IMR-90 (cell line): Measurements from ENCODE around the gene IBA57. TPM values are rescaled to one million over a fixed set of nuclear protein-coding genes. Genes with fewer than 3 reads are reported as not detected.

Experiments used
- ATAC-seq: fragments of 200-7000 bp; cut with Tn5 transposase; 2 replicates; pipeline ENCODE4 v1.9.1; 2020; ENCODE audit warnings: low read depth, mild to moderate bottlenecking, moderate library complexity
- BruUV-seq: library from RNA; stranded (reverse); fragments of 400-500 nt; replicated peaks from 2 replicates; lab custom pipeline; 2021; lab: Mats Ljungman, UMichigan
- CTCF ChIA-PET: fragments of 300-600 bp; formaldehyde crosslinking; extraction: SDS; loops from one replicate; lab custom pipeline; 2021; ENCODE audit warnings: antibody characterized with exemption; lab: Yijun Ruan, JAX
- POLR2A ChIA-PET: fragments of 300-600 bp; sonication (Branson Sonifier 250); formaldehyde crosslinking; loops from one replicate; lab custom pipeline; 2022; ENCODE audit warnings: antibody characterized with exemption; ENCODE audit not compliant: unreplicated experiment; lab: Charles Lee
- DNase-seq: peaks from one replicate; pipeline ENCODE4 v3.0.0; 2013
- H2AFZ ChIP-seq: replicated peaks from 2 replicates; pipeline ENCODE3; 2013; ENCODE audit warnings: low read length, mild to moderate bottlenecking; ENCODE audit not compliant: poor library complexity
- H2AK5ac ChIP-seq: 2 replicates; pipeline ENCODE4 v1.6.1; 2013; ENCODE audit warnings: low read depth, low read length, inconsistent platforms
- H2AK9ac ChIP-seq: replicated peaks from 2 replicates; pipeline ENCODE3; 2013; ENCODE audit warnings: mild to moderate bottlenecking, low read depth, low read length, moderate library complexity; ENCODE audit not compliant: poor library complexity
- H2BK120ac ChIP-seq: 2 replicates; pipeline ENCODE4 v1.6.1; 2013; ENCODE audit warnings: low read depth, low read length, inconsistent platforms
- H2BK15ac ChIP-seq: 3 replicates; pipeline ENCODE4 v1.6.1; 2013; ENCODE audit warnings: low read depth, low read length, inconsistent platforms
- H2BK20ac ChIP-seq: 2 replicates; pipeline ENCODE4 v1.6.1; 2013; ENCODE audit warnings: low read depth, mild to moderate bottlenecking, inconsistent platforms, low read length, moderate library complexity
- H2BK5ac ChIP-seq: 2 replicates; pipeline ENCODE4 v1.6.1; 2013; ENCODE audit warnings: mild to moderate bottlenecking, low read depth, low read length, inconsistent platforms; ENCODE audit not compliant: poor library complexity, severe bottlenecking
- H3K14ac ChIP-seq: replicated peaks from 2 replicates; pipeline ENCODE4 v1.6.1; 2013; ENCODE audit warnings: low read depth, low read length, inconsistent platforms
- H3K18ac ChIP-seq: 2 replicates; pipeline ENCODE4 v1.6.1; 2013; ENCODE audit warnings: low read depth, low read length, control low read depth
- H3K23ac ChIP-seq: 2 replicates; pipeline ENCODE4 v1.6.1; 2013; ENCODE audit warnings: low read depth, low read length, inconsistent platforms
- H3K27ac ChIP-seq: 2 replicates; pipeline ENCODE4 v1.5.1; 2013; ENCODE audit warnings: mild to moderate bottlenecking, control low read depth, low read length; ENCODE audit not compliant: insufficient read depth
- H3K27me3 ChIP-seq: 2 replicates; pipeline ENCODE4 v1.6.1; 2013; ENCODE audit warnings: low read length; ENCODE audit not compliant: control insufficient read depth, insufficient read depth
- H3K36me3 ChIP-seq: 2 replicates; pipeline ENCODE4 v1.6.1; 2013; ENCODE audit warnings: low read length, mixed read lengths; ENCODE audit not compliant: control insufficient read depth, insufficient read depth
- H3K4ac ChIP-seq: 2 replicates; pipeline ENCODE4 v1.6.1; 2013; ENCODE audit warnings: low read depth, low read length, inconsistent platforms
- H3K4me1 ChIP-seq: 2 replicates; pipeline ENCODE4 v1.6.1; 2013; ENCODE audit warnings: low read length, mixed read lengths; ENCODE audit not compliant: control insufficient read depth, insufficient read depth
- H3K4me2 ChIP-seq: 2 replicates; pipeline ENCODE4 v1.6.1; 2013; ENCODE audit warnings: low read depth, mild to moderate bottlenecking, control low read depth, low read length, moderate library complexity
- H3K4me3 ChIP-seq: 2 replicates; pipeline ENCODE4 v1.5.1; 2013; ENCODE audit warnings: low read depth, mild to moderate bottlenecking, control low read depth, low read length, moderate library complexity; ENCODE audit not compliant: insufficient read depth
- H3K56ac ChIP-seq: 2 replicates; pipeline ENCODE4 v1.6.1; 2013; ENCODE audit warnings: low read length, inconsistent platforms; ENCODE audit not compliant: insufficient read depth; ENCODE audit errors: extremely low read depth
- H3K79me1 ChIP-seq, 2 experiments: 2 replicates each; pipeline ENCODE4 v1.6.1; 2013; ENCODE audit warnings: low read length in 2 of 2, inconsistent platforms in 1 of 2, low read depth in 1 of 2
- H3K9ac ChIP-seq: 2 replicates; pipeline ENCODE4 v1.6.1; 2013; ENCODE audit warnings: low read depth, low read length, control low read depth
- H3K9me1 ChIP-seq: 2 replicates; pipeline ENCODE4 v1.6.1; 2013; ENCODE audit warnings: low read length, inconsistent platforms; ENCODE audit not compliant: insufficient read depth
- H3K9me3 ChIP-seq: 2 replicates; pipeline ENCODE4 v1.6.1; 2013; ENCODE audit warnings: low read length; ENCODE audit not compliant: control insufficient read depth, insufficient read depth
- H4K20me1 ChIP-seq: 2 replicates; pipeline ENCODE4 v1.6.1; 2013; ENCODE audit warnings: low read length, inconsistent platforms; ENCODE audit not compliant: insufficient read depth
- H4K5ac ChIP-seq: 2 replicates; pipeline ENCODE4 v1.6.1; 2013; ENCODE audit warnings: mild to moderate bottlenecking, low read depth, low read length, control low read depth
- H4K8ac ChIP-seq, 2 experiments: 2 replicates each; pipeline ENCODE4 v1.6.1; 2013; ENCODE audit warnings: low read depth in 2 of 2, low read length in 2 of 2, control low read depth in 1 of 2, inconsistent platforms in 1 of 2
- H4K91ac ChIP-seq: 2 replicates; pipeline ENCODE4 v1.6.1; 2013; ENCODE audit warnings: low read depth, low read length, inconsistent platforms; ENCODE audit not compliant: insufficient read depth
- CEBPB ChIP-seq: IDR thresholded peaks from 2 replicates; pipeline ENCODE4 v1.6.1; 2012; ENCODE audit warnings: low read depth, low read length, improper control_type of control experiment
- FOS ChIP-seq: fragments of 150-350 bp; IDR thresholded peaks from 2 replicates; pipeline ENCODE4 v1.6.1; 2016; ENCODE audit warnings: low read depth, low read length
- MAFK ChIP-seq: IDR thresholded peaks from 2 replicates; pipeline ENCODE4 v1.6.1; 2012; ENCODE audit warnings: low read depth, low read length, improper control_type of control experiment
- MAZ ChIP-seq: IDR thresholded peaks from 2 replicates; pipeline ENCODE4 v1.6.1; 2012; ENCODE audit warnings: low read depth, mild to moderate bottlenecking, low read length, improper control_type of control experiment, moderate library complexity, borderline replicate concordance
- NFE2L2 ChIP-seq: fragments of 150-350 bp; IDR thresholded peaks from 2 replicates; pipeline ENCODE4 v1.6.1; 2016; ENCODE audit warnings: low read depth, mild to moderate bottlenecking, low read length
- POLR2A ChIP-seq: IDR thresholded peaks from 2 replicates; pipeline ENCODE4 v1.6.1; 2012; ENCODE audit warnings: mild to moderate bottlenecking, low read depth, low read length
- RAD21 ChIP-seq: IDR thresholded peaks from 2 replicates; pipeline ENCODE4 v1.6.1; 2012; ENCODE audit warnings: low read length, improper control_type of control experiment
- RCOR1 ChIP-seq: IDR thresholded peaks from 2 replicates; pipeline ENCODE4 v1.6.1; 2012; ENCODE audit warnings: mild to moderate bottlenecking, low read length, improper control_type of control experiment; ENCODE audit not compliant: insufficient replicate concordance
- RFX5 ChIP-seq: IDR thresholded peaks from 2 replicates; pipeline ENCODE4 v1.8.0; 2012; ENCODE audit warnings: low read depth, mild to moderate bottlenecking, low read length, moderate library complexity
- SMC3 ChIP-seq: fragments of 150-350 bp; IDR thresholded peaks from 2 replicates; pipeline ENCODE4 v1.6.1; 2016; ENCODE audit warnings: low read depth, mild to moderate bottlenecking, antibody characterized with exemption, low read length, moderate library complexity
- WGBS, 2 experiments: methylation state at CpG; one replicate each; pipeline versions ENCODE4 v1.1.5 to v1.1.7; 2013; ENCODE audit warnings: missing lambda C conversion rate in 2 of 2; ENCODE audit not compliant: insufficient read length in 1 of 2; ENCODE audit errors: extremely low coverage in 2 of 2; 5-methylcytosine and 5-hydroxymethylcytosine counted together
- dilution Hi-C: fragments of 300-500 bp; cut with HindIII; formaldehyde crosslinking; loops from one replicate; pipeline ENCODE4 v1.14.3; 2018; ENCODE audit warnings: low sequenced_read_pairs; ENCODE audit not compliant: unreplicated experiment
- in situ Hi-C: fragments of 300-500 bp; cut with MboI; formaldehyde crosslinking; loops from 3 replicates; pipeline ENCODE4 v1.14.3; 2019; ENCODE audit warnings: low sequenced_read_pairs, inconsistent platforms, mixed read lengths
- intact Hi-C: fragments of 100-400 bp; cut with micrococcal nuclease; formaldehyde crosslinking; loops from 2 replicates; pipeline ENCODE4 v1.10.0; 2022
- polyA plus RNA-seq, 3 experiments: library from polyadenylated mRNA; depleted of rRNA; stranded (reverse); fragments of >200 nt; gene quantifications; 2 replicates each; pipeline ENCODE4 v1.2.3, GENCODE V29; 2012; ENCODE audit warnings: low replicate concordance in 1 of 3
- total RNA-seq: library from RNA; depleted of rRNA; stranded (reverse); fragments of >200 nt; gene quantifications from 2 replicates; pipeline ENCODE4 v1.2.3, GENCODE V29; 2012
- TF ChIP-seq, protein P1 (sequence below): conservative IDR thresholded peaks from 2 replicates; pipeline ENCODE4 v1.5.1; 2012; ENCODE audit warnings: mild to moderate bottlenecking, low read depth, low read length, improper control_type of control experiment
- TF ChIP-seq, protein P2 (sequence below): fragments of 150-350 bp; IDR thresholded peaks from 2 replicates; pipeline ENCODE4 v1.6.1; 2016; ENCODE audit warnings: low read depth, mild to moderate bottlenecking, low read length, moderate library complexity, borderline replicate concordance

Gene IBA57
- total and polyA plus RNA-seq, 2 of the 4 experiments (the other 2 are of a cell fraction), result 2.0 to 2.6 TPM

DNA sequence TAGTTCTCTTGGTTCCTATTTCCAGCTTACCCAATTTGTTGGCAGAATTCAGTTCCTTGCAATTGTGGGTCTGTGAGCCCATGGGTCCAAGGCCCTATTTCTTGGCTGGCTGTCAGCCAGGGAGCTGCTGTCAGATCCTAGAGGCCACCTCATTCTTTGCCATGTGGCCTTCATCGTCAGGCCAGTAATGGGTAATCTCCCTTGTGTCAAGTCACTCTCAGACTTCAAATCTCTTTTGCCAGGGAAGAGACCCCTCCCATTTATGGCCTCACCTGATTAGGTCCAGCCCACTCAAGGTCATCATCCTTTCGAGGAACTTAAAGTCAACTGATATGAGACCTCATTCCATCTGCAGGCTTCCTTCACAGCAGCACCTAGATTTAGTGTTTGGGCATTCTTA is 60.1 kb downstream of the IBA57 start:
- Histone ChIP-seq H3K4me2 (no peak overlapping the region), H4K91ac (no peak overlapping the region), H2BK120ac (no peak overlapping the region), H3K9me1 (peaks cover 12% of the 10 kb centered on the region; the same call in 1 of the 2 replicates), H3K23ac (no peak overlapping the region), H4K5ac (no peak overlapping the region), H4K20me1 (no peaks in the 10 kb centered on the region; the same call in none of the 2 replicates), H4K8ac (no peak overlapping the region), H2AK9ac (peak overlapping the region; percentile 51), H3K56ac (no peak overlapping the region), H2BK15ac (no peak overlapping the region), H3K79me1 (peaks cover 4 to 18% of the 10 kb centered on the region in 2 experiments; a peak in 3 of 4 replicates), H3K9me3 (peaks cover 9% of the 10 kb centered on the region), H3K14ac (no peak overlapping the region), H3K36me3 (peaks cover 25% of the 10 kb centered on the region), H2AFZ (no peak overlapping the region), H3K27ac (no peak overlapping the region), H2AK5ac (no peak overlapping the region), H2BK20ac (no peak overlapping the region; the same call in 1 of the 2 replicates), H3K4me1 (peaks cover 18% of the 10 kb centered on the region), H3K27me3 (no peaks in the 10 kb centered on the region), H3K4ac (no peak overlapping the region), H2BK5ac (no peak overlapping the region), H3K9ac (no peak overlapping the region), H3K4me3 (no peak overlapping the region), H3K18ac (no peak overlapping the region)
- CTCF ChIA-PET, result no interaction called here
- POLR2A ChIA-PET, result no interaction called here
- no peak for DNase-seq
- intact Hi-C loops (loop anchor here (5.0 kb wide), 3 partner anchors 152 to 232 kb away; a partner anchor contains a TSS), dilution Hi-C loops (no loop called here), in situ Hi-C loops (no loop called here)
- TF ChIP-seq RFX5, result no peak
- no peak for TF ChIP-seq RAD21
- no peak for TF ChIP-seq NFE2L2
- no peak for TF ChIP-seq CEBPB
- no peak for TF ChIP-seq POLR2A
- no peak for TF ChIP-seq MAFK
- TF ChIP-seq MAZ, result no peak
- TF ChIP-seq FOS, result no peak
- no peak for TF ChIP-seq RCOR1
- TF ChIP-seq, protein P1, sequence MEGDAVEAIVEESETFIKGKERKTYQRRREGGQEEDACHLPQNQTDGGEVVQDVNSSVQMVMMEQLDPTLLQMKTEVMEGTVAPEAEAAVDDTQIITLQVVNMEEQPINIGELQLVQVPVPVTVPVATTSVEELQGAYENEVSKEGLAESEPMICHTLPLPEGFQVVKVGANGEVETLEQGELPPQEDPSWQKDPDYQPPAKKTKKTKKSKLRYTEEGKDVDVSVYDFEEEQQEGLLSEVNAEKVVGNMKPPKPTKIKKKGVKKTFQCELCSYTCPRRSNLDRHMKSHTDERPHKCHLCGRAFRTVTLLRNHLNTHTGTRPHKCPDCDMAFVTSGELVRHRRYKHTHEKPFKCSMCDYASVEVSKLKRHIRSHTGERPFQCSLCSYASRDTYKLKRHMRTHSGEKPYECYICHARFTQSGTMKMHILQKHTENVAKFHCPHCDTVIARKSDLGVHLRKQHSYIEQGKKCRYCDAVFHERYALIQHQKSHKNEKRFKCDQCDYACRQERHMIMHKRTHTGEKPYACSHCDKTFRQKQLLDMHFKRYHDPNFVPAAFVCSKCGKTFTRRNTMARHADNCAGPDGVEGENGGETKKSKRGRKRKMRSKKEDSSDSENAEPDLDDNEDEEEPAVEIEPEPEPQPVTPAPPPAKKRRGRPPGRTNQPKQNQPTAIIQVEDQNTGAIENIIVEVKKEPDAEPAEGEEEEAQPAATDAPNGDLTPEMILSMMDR, result no peak
- TF ChIP-seq SMC3, result no peak
- TF ChIP-seq, protein P2, sequence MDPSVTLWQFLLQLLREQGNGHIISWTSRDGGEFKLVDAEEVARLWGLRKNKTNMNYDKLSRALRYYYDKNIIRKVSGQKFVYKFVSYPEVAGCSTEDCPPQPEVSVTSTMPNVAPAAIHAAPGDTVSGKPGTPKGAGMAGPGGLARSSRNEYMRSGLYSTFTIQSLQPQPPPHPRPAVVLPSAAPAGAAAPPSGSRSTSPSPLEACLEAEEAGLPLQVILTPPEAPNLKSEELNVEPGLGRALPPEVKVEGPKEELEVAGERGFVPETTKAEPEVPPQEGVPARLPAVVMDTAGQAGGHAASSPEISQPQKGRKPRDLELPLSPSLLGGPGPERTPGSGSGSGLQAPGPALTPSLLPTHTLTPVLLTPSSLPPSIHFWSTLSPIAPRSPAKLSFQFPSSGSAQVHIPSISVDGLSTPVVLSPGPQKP, result no peak
- no peak for ATAC-seq
- WGBS, 2 experiments, result 100% methylated on average over 1 of the region's 2 CpGs; no CpG with 5 or more reads in 1 of the 2 experiments
- no TSS peak for BruUV-seq
